ENCODE results near the gene SHANK2.

The SHANK2 gene

DNA sequence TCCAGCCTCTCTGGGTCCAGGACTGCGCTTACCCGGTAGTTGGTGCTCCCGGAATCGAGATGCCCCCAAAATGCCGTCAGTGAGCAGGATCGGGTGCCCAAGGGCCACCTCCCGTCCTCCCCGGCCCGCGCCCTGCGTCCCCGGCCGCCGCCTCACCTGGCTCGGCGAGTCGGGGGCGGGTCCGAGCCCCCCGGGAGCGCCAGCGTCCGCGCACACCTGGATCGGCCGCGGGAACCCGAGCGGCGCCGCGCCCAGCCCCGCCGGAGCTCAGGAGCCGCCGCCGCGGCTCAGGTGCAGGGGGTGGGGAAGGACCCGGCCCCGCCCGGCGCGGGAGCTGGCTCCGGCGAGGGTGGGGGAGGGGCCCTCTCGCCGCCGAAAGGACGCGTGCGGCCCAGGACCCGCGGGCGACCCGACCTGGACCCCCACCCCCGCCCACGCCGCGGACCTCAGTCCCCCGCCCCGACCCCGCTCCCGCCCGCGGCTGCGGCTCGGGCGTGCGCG is at the start of gene SHANK2:
Gene SHANK2, minus strand, starts transcription at position 309 of the 501 bp plus-strand sequence. CDS start 105,251 bp downstream, outside the sequence.
- no peak for DNase-seq (ENCODE audit: extremely low read depth in 1 of 2, low read depth in 1 of 2)

- no peak for DNase-seq (ENCODE audit: extremely low read depth in 1 of 2, low read depth in 1 of 2)
Observed at GRCh38 chr11:71301858-71302533, 49.6 kb upstream of the SHANK2 start.

GRCh38 chr11:71301046-71301857 is 48.9 kb upstream of the SHANK2 start:
- no peak for DNase-seq (ENCODE audit: extremely low read depth in 1 of 2, low read depth in 1 of 2)

- DNase-seq (ENCODE audit: extremely low read depth in 1 of 2, low read depth in 1 of 2), result no peak
Observed at GRCh38 chr11:71300187-71300586, 47.8 kb upstream of the SHANK2 start.

- no peak for DNase-seq (ENCODE audit: extremely low read depth in 1 of 2, low read depth in 1 of 2)
Observed at GRCh38 chr11:71298761-71299181, 46.4 kb upstream of the SHANK2 start.

GRCh38 chr11:71298016-71298550 is 45.7 kb upstream of the SHANK2 start:
- no peak for DNase-seq (ENCODE audit: extremely low read depth in 1 of 2, low read depth in 1 of 2)

GRCh38 chr11:71294846-71295600 is 42.6 kb upstream of the SHANK2 start:
- no peak for DNase-seq (ENCODE audit: extremely low read depth in 1 of 2, low read depth in 1 of 2)

- no peak for DNase-seq (ENCODE audit: extremely low read depth in 1 of 2, low read depth in 1 of 2)
Observed at GRCh38 chr11:71293961-71294782, 41.8 kb upstream of the SHANK2 start.

DNA sequence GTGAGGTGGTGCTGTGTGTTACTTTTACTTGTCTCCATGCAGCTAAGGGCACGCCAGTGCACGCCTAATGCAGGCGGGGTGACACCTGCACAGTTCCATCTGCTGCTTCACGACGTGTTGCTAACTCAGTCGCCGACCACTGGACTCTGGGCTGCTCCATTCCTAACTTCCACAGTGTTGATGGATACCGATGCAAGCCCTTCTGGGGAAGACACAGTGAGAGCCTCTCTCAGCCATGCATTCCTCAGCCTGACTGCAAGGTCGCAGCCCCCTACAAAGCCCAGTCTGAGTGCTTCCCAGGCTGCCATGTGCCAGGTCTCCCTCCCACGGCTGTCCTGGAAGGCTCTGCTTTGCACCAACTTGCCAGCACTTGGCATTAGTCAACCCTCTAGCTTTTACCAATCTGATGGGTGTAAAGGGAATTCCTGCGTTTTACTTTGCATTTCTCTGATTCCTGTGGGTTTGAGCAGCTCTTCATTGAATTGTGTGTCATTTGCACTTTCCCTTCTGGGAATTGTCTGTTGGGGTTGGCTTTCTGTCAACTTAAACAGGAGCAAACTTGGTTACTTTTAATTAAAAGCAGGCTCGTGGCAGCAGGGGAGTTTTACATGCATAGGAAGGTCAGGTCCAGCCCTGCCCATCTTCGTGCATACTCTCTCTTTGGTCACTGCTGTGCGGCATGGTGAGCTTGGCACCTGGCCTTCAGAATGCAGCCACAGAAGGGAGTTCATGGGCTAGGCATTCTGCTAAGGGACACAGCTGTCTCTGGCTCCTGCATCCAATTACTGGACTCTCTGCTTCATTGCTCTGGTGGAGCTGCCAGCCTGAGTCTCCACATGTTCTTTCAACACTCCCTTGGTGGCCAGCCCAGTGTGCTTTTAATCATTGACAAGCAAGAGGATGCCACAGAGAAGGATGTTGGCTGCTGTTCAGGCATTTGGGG is 34.6 kb upstream of the SHANK2 start:
- no peak for DNase-seq (ENCODE audit: extremely low read depth in 1 of 2, low read depth in 1 of 2)

DNA sequence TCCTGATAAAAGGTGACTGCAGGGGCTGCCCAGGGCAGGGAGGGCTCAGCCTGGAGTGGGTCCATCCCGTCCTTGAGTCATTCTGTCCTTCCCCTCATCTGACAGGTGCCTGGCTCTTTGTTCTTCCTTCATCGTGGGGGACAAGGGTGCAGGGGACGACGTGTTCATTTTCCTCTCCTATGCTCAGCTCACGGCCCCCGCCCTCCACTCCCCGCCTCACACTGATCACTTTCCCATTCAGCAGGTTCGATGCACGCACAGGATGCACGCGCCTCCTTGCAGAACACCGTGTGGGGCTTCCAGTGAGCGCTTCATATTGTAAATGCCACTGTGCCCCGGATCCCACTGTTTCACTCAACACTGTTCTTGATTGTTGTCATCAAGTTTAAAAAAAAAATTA is 32.7 kb upstream of the SHANK2 start:
- DNase-seq (ENCODE audit: extremely low read depth in 1 of 2, low read depth in 1 of 2), result no peak

DNA sequence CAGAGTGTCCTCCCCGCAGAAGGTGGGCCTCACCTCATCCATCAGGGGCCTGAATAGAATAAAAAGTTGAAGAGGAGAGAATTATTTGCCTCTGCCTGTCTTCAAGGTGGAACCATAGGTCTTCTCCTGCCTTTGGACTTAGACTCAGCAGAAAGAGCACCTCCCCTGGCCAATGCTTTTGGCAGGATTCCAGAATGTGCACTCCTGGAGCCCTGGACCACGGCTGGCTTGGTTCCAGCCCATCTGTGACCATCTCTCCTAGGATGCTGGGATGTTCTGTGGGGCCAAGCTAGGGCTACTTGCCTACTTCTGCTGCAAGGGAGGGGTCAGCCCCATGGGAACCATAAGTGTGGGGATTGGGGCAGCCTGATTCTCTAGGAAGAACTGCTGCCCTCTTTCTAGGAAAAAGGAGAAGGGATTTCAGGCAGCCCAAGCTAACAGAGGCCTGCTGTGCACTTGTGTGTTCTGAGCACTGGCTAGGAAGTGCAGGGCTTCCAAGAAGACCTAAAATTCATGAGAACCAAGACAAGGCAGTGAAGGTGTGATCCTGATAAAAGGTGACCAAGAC is 32.2 kb upstream of the SHANK2 start:
- no peak for DNase-seq (ENCODE audit: extremely low read depth in 1 of 2, low read depth in 1 of 2)

DNA sequence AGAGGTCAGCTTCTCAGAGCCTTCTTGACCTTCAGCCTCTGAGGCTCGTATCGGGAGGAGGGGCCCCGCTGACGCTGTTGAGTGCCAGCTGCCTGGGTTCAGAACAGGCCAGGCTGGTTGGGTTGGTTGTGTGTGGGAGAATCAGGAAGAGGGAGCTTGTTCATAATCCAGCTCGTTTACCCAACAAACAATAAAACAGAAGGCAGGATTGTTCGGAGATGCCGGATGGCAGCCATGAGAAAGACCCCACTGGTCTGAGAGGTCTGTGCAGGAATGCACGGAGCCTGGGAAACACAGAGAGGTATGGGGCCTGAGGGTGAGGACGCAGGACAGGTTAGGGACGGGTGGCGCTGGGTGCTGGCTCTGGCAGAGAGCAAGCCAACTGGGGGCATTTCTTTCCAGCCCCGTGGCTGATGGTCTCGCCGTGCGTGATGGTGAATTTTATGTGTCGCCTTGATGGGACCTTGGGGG is 31.6 kb upstream of the SHANK2 start:
- DNase-seq (ENCODE audit: extremely low read depth in 1 of 2, low read depth in 1 of 2), result no peak

- no peak for DNase-seq (ENCODE audit: extremely low read depth in 1 of 2, low read depth in 1 of 2)
Observed at GRCh38 chr11:71282581-71283351, 30.4 kb upstream of the SHANK2 start.

DNA sequence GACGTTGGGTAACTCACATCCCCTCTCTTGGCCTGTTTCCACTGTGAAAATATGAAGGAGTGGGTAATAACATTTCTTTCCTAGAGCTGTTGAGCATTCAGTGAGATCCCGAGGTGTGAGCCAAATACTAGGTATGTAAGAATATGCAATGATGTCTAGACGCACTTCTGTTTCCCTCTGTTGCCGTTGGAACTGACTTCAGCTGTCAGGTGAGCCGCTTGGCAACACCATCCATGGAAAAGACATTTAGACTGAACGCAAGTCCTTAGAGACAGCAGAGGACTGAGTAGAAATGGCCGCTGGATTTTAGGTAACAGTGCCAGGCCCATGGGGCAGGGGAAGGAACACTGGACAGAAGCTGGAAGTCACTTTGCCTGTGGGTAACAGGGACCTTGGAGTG is 29.5 kb upstream of the SHANK2 start:
- DNase-seq (ENCODE audit: extremely low read depth in 1 of 2, low read depth in 1 of 2), result no peak

GRCh38 chr11:71281204-71281603 is 28.8 kb upstream of the SHANK2 start:
- DNase-seq (ENCODE audit: extremely low read depth in 1 of 2, low read depth in 1 of 2), result no peak

DNA sequence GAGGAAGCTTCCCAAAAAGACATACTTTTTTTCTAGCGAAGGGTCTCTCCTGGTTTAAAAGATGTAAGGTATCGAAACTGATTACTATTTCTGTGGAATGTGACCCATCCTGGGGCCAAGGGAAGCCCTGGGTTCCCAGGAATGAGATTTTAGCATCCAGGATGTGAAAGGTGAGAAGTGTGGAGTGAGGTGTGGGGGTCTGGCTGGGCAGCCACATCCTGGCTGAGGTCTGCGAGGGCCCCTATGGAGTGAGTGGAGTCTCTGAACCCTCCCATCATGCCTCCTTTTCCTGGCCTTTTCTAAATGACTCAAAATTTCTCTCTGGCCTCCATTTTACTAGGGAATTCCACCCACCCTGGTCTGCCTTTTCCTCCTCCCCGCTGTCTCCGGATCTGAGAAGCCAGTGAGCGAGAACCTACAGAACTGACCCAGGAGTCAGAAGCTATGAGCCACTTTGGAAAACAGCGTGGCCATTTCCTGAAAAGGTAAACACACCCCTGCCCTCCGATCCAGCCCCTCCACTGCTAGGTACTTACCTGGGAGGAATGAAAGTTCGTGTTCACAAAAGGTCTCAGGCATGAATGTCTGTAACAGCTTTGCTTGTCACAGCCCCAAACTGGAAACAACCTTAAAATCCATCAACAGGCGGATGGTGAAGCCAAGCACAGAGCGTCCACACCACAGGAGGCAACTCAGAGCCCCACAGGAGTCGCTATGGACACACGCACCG is 27.7 kb upstream of the SHANK2 start:
- no peak for DNase-seq (ENCODE audit: extremely low read depth in 1 of 2, low read depth in 1 of 2)

GRCh38 chr11:71272161-71272560 is 19.8 kb upstream of the SHANK2 start:
- DNase-seq (ENCODE audit: extremely low read depth in 1 of 2, low read depth in 1 of 2), result no peak
